K562 treated with DMSO at 1 percent for 24 hours (cell line): Measurements from ENCODE around the gene ZNF622. TPM values are rescaled to one million over a fixed set of nuclear protein-coding genes. Genes with fewer than 3 reads are reported as not detected.

Source experiments
- total RNA-seq: library from RNA; unstranded; fragments of 300-600 nt; gene quantifications from 2 replicates; pipeline ENCODE4 v1.2.3, GENCODE V29; 2022; ENCODE audit warnings: low read depth; ENCODE audit not compliant: insufficient read depth

The ZNF622 gene, protein sequence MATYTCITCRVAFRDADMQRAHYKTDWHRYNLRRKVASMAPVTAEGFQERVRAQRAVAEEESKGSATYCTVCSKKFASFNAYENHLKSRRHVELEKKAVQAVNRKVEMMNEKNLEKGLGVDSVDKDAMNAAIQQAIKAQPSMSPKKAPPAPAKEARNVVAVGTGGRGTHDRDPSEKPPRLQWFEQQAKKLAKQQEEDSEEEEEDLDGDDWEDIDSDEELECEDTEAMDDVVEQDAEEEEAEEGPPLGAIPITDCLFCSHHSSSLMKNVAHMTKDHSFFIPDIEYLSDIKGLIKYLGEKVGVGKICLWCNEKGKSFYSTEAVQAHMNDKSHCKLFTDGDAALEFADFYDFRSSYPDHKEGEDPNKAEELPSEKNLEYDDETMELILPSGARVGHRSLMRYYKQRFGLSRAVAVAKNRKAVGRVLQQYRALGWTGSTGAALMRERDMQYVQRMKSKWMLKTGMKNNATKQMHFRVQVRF
- total RNA-seq, result 64.2 and 75.7 TPM in 2 replicates

DNA sequence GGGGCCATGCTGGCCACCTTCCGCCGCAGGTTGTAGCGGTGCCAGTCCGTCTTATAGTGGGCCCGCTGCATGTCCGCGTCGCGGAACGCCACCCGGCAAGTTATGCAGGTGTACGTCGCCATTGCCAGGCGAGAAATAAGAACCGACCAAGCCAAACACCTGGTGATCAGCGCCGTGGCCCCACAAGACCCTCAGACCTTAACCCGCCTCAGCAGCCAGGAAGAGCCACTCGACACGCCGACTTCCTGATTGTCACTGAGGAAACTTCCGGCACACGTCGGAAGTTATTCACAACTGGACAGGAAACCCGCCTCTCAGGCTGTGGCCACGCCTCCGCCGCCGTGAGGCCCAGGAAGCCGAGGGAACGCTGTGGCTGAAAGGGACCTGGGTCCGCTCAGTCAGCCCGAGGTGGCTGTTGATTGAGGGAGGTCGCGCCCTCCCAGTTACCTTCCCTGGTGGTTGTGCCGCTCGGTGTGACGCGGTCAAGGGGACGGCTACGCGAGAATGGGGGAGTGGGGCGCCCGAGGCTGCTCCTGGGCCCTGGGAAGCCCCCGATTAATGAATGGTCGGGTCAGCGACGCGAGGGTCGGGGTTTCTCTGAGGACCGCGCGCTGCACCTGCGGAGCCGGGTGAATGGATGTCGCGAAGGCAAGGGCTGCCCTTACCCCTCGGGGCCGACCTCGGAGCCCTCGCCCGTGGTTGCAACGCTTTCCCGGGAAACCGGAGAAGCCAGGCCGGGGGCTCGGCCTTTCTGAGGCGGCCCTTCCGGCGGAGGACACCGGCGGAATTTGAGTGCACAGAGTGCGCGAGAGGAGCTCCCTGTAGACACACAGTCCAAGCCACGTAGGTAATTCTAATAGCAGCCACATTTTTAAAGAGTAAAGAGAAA is at the start of gene ZNF622:
TSS of gene ZNF622 (minus strand) at position 257 of the 889 bp plus-strand sequence. CDS start at position 122, 135 bp downstream.

Other genes with a start within 250 kb of the ZNF622 start
- gene RETREG1, start 151.2 kb upstream of the ZNF622 start, total RNA-seq, result not detected in 2 replicates